Measurements from ENCODE around the gene ROR1. TPM values are rescaled to one million over a fixed set of nuclear protein-coding genes. Genes with fewer than 3 reads are reported as not detected.

Gene ROR1
- total and polyA plus RNA-seq, 8 donors = 1.4 to 37.3 (median 14.6) TPM

- TF ChIP-seq EP300 (IDR thresholded peaks at IDR 0.05) (no peak), POLR2AphosphoS5 (IDR thresholded peaks at IDR 0.05) (no peak), POLR2A (IDR thresholded peaks at IDR 0.05) (no peak), CTCF (IDR thresholded peaks at IDR 0.05) (no peak)
Measured at GRCh38 chr1:63777286-63777685, 3.5 kb downstream of the ROR1 start.

GRCh38 chr1:63777965-63778880 lies 4.4 kb downstream of the ROR1 start:
- TF ChIP-seq POLR2AphosphoS5 (IDR thresholded peaks at IDR 0.05) (no peak), EP300 (IDR thresholded peaks at IDR 0.05) (no peak), POLR2A (IDR thresholded peaks at IDR 0.05) (no peak), CTCF (IDR thresholded peaks at IDR 0.05) (no peak)
- peaks cover 0 to 21% (median 5%) of the 10 kb centered on the region in 3 donors for H3K27me3 ChIP-seq
- no peak for DNase-seq
- no peaks in the 10 kb centered on the region for H3K36me3 ChIP-seq
- H3K4me1 ChIP-seq = peaks cover 32 to 71% (median 50%) of the 10 kb centered on the region in 4 donors
- intact Hi-C loops (cut with DNase I; ENCODE audit: low total_unique reads) = no loop called here
- no peak overlapping the region for H3K4me3 ChIP-seq
- H3K9me3 ChIP-seq = no peaks in the 10 kb centered on the region
- WGBS, 5 donors = 61 to 79% (median 74%) methylated on average over 3 of the region's 3 CpGs
- peak overlapping the region in 1 of 5 donors; percentile 1 for H3K27ac ChIP-seq

More at GRCh38 chr1:63777286-63777685, 3.5 kb downstream of the ROR1 start:
- DNase-seq = no peak
- Histone ChIP-seq H3K4me1 (peaks cover 32 to 78% (median 53%) of the 10 kb centered on the region in 4 donors), H3K36me3 (no peaks in the 10 kb centered on the region), H3K9me3 (no peaks in the 10 kb centered on the region), H3K4me3 (peak overlapping the region in 1 of 4 donors; percentile 81), H3K27me3 (peaks cover 0 to 21% (median 5%) of the 10 kb centered on the region in 3 donors), H3K27ac (peak overlapping the region in 2 of 5 donors; percentile 89 to 94)
- 54 to 80% (median 59%) methylated on average over 2 of the region's 2 CpGs for WGBS, 5 donors
- intact Hi-C loops (cut with DNase I; ENCODE audit: low total_unique reads) = no loop called here

GRCh38 chr1:63779338-63780211 lies 5.8 kb downstream of the ROR1 start:
- H3K4me3 ChIP-seq = no peak overlapping the region
- H3K4me1 ChIP-seq = peaks cover 26 to 66% (median 50%) of the 10 kb centered on the region in 4 donors
- peaks cover 0 to 10% (median 4%) of the 10 kb centered on the region in 3 donors for H3K27me3 ChIP-seq
- no peak for TF ChIP-seq CTCF (IDR thresholded peaks at IDR 0.05)
- TF ChIP-seq POLR2AphosphoS5 (IDR thresholded peaks at IDR 0.05) = no peak
- TF ChIP-seq EP300 (IDR thresholded peaks at IDR 0.05) = no peak
- no peak for TF ChIP-seq POLR2A (IDR thresholded peaks at IDR 0.05)
- DNase-seq = no peak
- H3K36me3 ChIP-seq = no peaks in the 10 kb centered on the region
- peak overlapping the region in 1 of 5 donors; percentile 1 for H3K27ac ChIP-seq
- H3K9me3 ChIP-seq = no peaks in the 10 kb centered on the region
- WGBS, 5 donors = 22 to 40% (median 28%) methylated on average over 7 of the region's 7 CpGs
- intact Hi-C loops (cut with DNase I; ENCODE audit: low total_unique reads) = no loop called here

GRCh38 chr1:63780565-63780964 lies 6.7 kb downstream of the ROR1 start:
- Histone ChIP-seq H3K4me3 (no peak overlapping the region), H3K9me3 (no peaks in the 10 kb centered on the region), H3K27ac (no peak overlapping the region), H3K36me3 (no peaks in the 10 kb centered on the region), H3K4me1 (peaks cover 26 to 60% (median 48%) of the 10 kb centered on the region in 4 donors), H3K27me3 (peaks cover 0 to under 1% (median 0%) of the 10 kb centered on the region in 3 donors)
- no peak for TF ChIP-seq EP300 (IDR thresholded peaks at IDR 0.05)
- TF ChIP-seq CTCF (IDR thresholded peaks at IDR 0.05) = no peak
- no peak for TF ChIP-seq POLR2AphosphoS5 (IDR thresholded peaks at IDR 0.05)
- no peak for TF ChIP-seq POLR2A (IDR thresholded peaks at IDR 0.05)
- DNase-seq = no peak
- intact Hi-C loops (cut with DNase I; ENCODE audit: low total_unique reads) = no loop called here
- WGBS, 5 donors = 51 to 79% (median 57%) methylated on average over 3 of the region's 3 CpGs
